ENCODE results near the gene SPATA3.
"Not testable (repeated sequence)": the region's sequence is repeated elsewhere in the genome, so short reads cannot be mapped to it uniquely, and the experiment has no call there.

Gene SPATA3

DNA sequence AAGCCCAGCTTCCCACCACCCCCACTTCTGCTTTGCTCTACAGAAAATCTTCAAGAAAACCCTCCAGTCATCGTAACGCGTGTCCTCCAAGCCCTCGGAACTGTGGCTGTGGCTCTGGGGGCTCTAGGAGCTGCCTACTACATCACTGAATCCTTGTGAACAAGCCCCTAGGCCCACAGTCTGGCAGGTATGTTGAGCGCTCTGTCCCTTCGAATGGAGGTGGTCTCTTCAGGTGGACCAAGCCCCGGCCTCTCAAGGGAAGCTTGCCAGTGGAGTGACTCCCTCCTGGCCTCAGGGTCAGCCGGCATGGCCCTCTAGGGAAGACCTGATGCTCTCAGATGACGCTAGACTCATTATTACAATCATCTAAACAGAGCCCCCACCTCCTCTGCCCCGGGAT lies 6.7 kb downstream of the SPATA3 start (continued):
- TF ChIP-seq MEIS1 (CRISPR knock-in tag; IDR thresholded peaks at IDR 0.05; ENCODE audit: borderline replicate concordance), result no peak
- no peak for TF ChIP-seq ZNF626 (tag by site-specific recombination; IDR thresholded peaks at IDR 0.05)
- TF ChIP-seq ZNF561 (tag by site-specific recombination; IDR thresholded peaks at IDR 0.05; ENCODE audit: borderline replicate concordance), result no peak
- TF ChIP-seq ZSCAN16 (tag by site-specific recombination; IDR thresholded peaks at IDR 0.05), result no peak

DNA sequence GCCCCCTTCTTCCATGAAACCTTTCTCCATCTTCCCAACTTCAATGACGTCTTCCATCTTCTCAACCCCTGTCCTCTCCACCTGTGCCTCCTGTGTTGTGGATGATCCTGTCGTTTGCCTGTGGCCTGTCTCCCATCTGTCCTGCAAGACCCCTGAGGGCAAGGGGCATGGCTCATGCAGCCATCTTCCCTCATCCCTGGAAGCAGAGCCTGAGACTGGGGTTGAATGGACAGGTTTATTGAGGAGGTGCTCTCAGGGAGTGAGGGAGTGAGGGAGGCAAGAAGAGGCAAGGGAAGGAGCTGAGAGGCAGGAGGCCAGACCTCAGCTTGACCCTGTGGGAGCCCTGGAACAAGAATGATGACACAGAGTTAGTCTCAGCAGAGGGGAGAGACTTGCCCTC lies 7.3 kb downstream of the SPATA3 start:
- no peak overlapping the region for H3K27ac ChIP-seq (ENCODE audit: extremely low read depth, low read depth, low read length)
- no peaks in the 10 kb centered on the region for H3K4me1 ChIP-seq (ENCODE audit: control insufficient read depth, insufficient read depth, low read length)
- no peaks in the 10 kb centered on the region; the same call in 1 of the 2 replicates for H3K9me3 ChIP-seq (ENCODE audit: control insufficient read depth, insufficient read depth, low read depth, low read length)
- no peak overlapping the region for H3K4me3 ChIP-seq (ENCODE audit: low read depth, low read length)
- ChIA-PET CTCF (interaction anchor here (1.7 kb wide), 1 partner anchor 16 kb away, joined by 7 read pairs; no protein-coding TSS in a partner anchor), POLR2A (no interaction called here)
- H3K36me3 ChIP-seq (ENCODE audit: control insufficient read depth in 2 of 2, insufficient read depth in 1 of 2, low read length in 2 of 2), result no peaks in the 10 kb centered on the region
- TF ChIP-seq, protein P1, sequence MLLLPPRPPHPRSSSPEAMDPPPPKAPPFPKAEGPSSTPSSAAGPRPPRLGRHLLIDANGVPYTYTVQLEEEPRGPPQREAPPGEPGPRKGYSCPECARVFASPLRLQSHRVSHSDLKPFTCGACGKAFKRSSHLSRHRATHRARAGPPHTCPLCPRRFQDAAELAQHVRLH (tag by site-specific recombination; IDR thresholded peaks at IDR 0.05), result no peak
- TF ChIP-seq ZBTB17 (tag by site-specific recombination; IDR thresholded peaks at IDR 0.05) (no peak), ZNF747 (tag by site-specific recombination; IDR thresholded peaks at IDR 0.05) (no peak), ZNF792 (tag by site-specific recombination; IDR thresholded peaks at IDR 0.05) (no peak)

DNA sequence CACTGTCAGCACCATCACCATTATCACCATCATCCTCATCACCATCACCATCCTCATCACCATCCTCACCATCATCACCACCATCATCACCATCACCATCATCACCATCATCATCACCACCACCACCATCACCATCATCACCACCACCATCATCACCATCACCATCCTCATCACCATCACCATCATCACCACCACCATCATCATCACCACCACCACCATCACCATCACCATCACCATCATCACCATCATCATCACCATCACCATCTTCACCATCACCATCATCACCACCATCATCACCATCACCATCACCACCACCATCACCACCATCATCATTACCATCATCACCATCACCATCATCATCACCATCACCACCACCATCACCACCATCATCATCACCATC lies 9.0 kb downstream of the SPATA3 start:
- CTCF ChIA-PET, result not testable (repeated sequence)
- TF ChIP-seq, protein P2, sequence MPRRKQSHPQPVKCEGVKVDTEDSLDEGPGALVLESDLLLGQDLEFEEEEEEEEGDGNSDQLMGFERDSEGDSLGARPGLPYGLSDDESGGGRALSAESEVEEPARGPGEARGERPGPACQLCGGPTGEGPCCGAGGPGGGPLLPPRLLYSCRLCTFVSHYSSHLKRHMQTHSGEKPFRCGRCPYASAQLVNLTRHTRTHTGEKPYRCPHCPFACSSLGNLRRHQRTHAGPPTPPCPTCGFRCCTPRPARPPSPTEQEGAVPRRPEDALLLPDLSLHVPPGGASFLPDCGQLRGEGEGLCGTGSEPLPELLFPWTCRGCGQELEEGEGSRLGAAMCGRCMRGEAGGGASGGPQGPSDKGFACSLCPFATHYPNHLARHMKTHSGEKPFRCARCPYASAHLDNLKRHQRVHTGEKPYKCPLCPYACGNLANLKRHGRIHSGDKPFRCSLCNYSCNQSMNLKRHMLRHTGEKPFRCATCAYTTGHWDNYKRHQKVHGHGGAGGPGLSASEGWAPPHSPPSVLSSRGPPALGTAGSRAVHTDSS (tag by site-specific recombination; IDR thresholded peaks at IDR 0.05), result peak; percentile 95

DNA sequence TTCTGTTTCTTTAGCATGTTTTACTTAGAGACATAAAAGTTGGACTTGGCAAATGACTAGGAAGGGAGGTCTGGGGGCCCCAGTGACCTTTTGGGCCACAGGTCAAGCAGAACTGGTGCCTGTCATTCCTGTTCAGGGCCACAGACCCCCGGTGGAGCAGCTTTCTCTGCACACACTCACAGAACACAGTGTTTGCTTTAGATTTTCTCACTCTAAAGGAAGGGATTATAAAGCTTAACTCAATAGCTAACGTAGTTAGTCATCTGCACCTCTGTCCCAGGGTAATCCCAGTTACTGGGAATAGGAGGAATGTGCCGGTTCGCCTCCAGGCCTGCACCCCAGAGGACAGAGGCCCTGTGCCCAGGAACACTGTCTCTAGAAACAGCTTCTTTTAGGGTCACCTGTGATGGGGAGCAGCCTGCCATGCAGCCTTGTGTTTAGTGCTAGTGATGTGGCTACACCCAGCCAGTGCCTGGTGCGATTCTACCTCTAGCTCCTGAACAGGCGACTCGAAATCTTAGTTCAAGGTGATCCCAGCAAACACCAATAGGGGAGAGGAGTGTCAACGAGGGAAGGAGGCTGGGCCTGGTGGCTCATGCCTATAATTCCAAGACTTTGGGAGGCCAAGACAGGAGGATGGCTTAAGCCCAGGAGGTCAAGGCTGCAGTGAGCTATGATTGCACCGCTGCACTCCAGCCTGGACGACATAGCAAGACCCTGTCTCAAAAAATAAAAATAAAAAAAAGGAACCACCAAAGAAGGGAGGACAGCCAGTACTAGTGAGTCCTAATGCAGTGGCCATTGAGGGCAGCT lies 11.6 kb downstream of the SPATA3 start:
- Histone ChIP-seq H3K36me3 (ENCODE audit: control insufficient read depth in 2 of 2, insufficient read depth in 1 of 2, low read length in 2 of 2) (no peaks in the 10 kb centered on the region), H3K27ac (ENCODE audit: extremely low read depth, low read depth, low read length) (no peak overlapping the region), H3K9me3 (ENCODE audit: control insufficient read depth, insufficient read depth, low read depth, low read length) (no peaks in the 10 kb centered on the region; the same call in 1 of the 2 replicates), H3K4me3 (ENCODE audit: low read depth, low read length) (no peak overlapping the region), H3K4me1 (ENCODE audit: control insufficient read depth, insufficient read depth, low read length) (no peaks in the 10 kb centered on the region)
- POLR2A ChIA-PET, result no interaction called here
- CTCF ChIA-PET, result interaction anchor here (0.6 to 1.5 kb wide), 4 partner anchors 20 to 183 kb away, joined by 3 to 6 read pairs (median 4); no protein-coding TSS in a partner anchor
- no peak for TF ChIP-seq ZIC2 (tag by site-specific recombination; IDR thresholded peaks at IDR 0.05)
- TF ChIP-seq ZNF223 (tag by site-specific recombination; IDR thresholded peaks at IDR 0.05), result no peak
- TF ChIP-seq, protein P3, sequence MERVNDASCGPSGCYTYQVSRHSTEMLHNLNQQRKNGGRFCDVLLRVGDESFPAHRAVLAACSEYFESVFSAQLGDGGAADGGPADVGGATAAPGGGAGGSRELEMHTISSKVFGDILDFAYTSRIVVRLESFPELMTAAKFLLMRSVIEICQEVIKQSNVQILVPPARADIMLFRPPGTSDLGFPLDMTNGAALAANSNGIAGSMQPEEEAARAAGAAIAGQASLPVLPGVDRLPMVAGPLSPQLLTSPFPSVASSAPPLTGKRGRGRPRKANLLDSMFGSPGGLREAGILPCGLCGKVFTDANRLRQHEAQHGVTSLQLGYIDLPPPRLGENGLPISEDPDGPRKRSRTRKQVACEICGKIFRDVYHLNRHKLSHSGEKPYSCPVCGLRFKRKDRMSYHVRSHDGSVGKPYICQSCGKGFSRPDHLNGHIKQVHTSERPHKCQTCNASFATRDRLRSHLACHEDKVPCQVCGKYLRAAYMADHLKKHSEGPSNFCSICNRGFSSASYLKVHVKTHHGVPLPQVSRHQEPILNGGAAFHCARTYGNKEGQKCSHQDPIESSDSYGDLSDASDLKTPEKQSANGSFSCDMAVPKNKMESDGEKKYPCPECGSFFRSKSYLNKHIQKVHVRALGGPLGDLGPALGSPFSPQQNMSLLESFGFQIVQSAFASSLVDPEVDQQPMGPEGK (tag by site-specific recombination; IDR thresholded peaks at IDR 0.05), result no peak
- no peak for TF ChIP-seq ZNF292 (tag by site-specific recombination; IDR thresholded peaks at IDR 0.05; ENCODE audit: borderline replicate concordance, low read depth)
- TF ChIP-seq, protein P4, sequence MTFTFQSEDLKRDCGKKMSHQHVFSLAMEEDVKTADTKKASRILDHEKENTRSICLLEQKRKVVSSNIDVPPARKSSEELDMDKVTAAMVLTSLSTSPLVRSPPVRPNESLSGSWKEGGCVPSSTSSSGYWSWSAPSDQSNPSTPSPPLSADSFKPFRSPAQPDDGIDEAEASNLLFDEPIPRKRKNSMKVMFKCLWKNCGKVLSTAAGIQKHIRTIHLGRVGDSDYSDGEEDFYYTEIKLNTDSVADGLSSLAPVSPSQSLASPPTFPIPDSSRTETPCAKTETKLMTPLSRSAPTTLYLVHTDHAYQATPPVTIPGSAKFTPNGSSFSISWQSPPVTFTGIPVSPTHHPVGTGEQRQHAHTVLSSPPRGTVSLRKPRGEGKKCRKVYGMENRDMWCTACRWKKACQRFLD (tag by site-specific recombination; IDR thresholded peaks at IDR 0.05), result no peak
- TF ChIP-seq ZNF626 (tag by site-specific recombination; IDR thresholded peaks at IDR 0.05), result no peak
- TF ChIP-seq TCF7L2 (IDR thresholded peaks at IDR 0.05; ENCODE audit: borderline replicate concordance, low read depth, low read length), result no peak
- TF ChIP-seq, protein P5, sequence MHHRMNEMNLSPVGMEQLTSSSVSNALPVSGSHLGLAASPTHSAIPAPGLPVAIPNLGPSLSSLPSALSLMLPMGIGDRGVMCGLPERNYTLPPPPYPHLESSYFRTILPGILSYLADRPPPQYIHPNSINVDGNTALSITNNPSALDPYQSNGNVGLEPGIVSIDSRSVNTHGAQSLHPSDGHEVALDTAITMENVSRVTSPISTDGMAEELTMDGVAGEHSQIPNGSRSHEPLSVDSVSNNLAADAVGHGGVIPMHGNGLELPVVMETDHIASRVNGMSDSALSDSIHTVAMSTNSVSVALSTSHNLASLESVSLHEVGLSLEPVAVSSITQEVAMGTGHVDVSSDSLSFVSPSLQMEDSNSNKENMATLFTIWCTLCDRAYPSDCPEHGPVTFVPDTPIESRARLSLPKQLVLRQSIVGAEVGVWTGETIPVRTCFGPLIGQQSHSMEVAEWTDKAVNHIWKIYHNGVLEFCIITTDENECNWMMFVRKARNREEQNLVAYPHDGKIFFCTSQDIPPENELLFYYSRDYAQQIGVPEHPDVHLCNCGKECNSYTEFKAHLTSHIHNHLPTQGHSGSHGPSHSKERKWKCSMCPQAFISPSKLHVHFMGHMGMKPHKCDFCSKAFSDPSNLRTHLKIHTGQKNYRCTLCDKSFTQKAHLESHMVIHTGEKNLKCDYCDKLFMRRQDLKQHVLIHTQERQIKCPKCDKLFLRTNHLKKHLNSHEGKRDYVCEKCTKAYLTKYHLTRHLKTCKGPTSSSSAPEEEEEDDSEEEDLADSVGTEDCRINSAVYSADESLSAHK (tag by site-specific recombination; IDR thresholded peaks at IDR 0.05), result no peak
- no peak for TF ChIP-seq ZNF23 (tag by site-specific recombination; IDR thresholded peaks at IDR 0.05; ENCODE audit: borderline replicate concordance)
- TF ChIP-seq, protein P6, sequence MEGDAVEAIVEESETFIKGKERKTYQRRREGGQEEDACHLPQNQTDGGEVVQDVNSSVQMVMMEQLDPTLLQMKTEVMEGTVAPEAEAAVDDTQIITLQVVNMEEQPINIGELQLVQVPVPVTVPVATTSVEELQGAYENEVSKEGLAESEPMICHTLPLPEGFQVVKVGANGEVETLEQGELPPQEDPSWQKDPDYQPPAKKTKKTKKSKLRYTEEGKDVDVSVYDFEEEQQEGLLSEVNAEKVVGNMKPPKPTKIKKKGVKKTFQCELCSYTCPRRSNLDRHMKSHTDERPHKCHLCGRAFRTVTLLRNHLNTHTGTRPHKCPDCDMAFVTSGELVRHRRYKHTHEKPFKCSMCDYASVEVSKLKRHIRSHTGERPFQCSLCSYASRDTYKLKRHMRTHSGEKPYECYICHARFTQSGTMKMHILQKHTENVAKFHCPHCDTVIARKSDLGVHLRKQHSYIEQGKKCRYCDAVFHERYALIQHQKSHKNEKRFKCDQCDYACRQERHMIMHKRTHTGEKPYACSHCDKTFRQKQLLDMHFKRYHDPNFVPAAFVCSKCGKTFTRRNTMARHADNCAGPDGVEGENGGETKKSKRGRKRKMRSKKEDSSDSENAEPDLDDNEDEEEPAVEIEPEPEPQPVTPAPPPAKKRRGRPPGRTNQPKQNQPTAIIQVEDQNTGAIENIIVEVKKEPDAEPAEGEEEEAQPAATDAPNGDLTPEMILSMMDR (tag by site-specific recombination; IDR thresholded peaks at IDR 0.05), result no peak
- no peak for TF ChIP-seq ZNF2 (tag by site-specific recombination; IDR thresholded peaks at IDR 0.05)

More for the DNA sequence above, 9.0 kb downstream of the SPATA3 start:
- H3K9me3 ChIP-seq (ENCODE audit: control insufficient read depth, insufficient read depth, low read depth, low read length); H3K4me3 ChIP-seq (ENCODE audit: low read depth, low read length); H3K27ac ChIP-seq (ENCODE audit: extremely low read depth, low read depth, low read length); H3K36me3 ChIP-seq (ENCODE audit: control insufficient read depth in 2 of 2, insufficient read depth in 1 of 2, low read length in 2 of 2); POLR2A ChIA-PET; H3K4me1 ChIP-seq (ENCODE audit: control insufficient read depth, insufficient read depth, low read length): not testable (repeated sequence)

Data from HEK293 (cell line).